Fibroblast of upper back skin (primary cell): ENCODE results near the gene FSTL1.
A peak's percentile ranks its signal among the peaks of the same experiment; 100 is the strongest.

Experiments
- DNase-seq: peaks from one replicate; pipeline ENCODE4 v3.0.0-alpha.2; 2013

FSTL1 gene, protein sequence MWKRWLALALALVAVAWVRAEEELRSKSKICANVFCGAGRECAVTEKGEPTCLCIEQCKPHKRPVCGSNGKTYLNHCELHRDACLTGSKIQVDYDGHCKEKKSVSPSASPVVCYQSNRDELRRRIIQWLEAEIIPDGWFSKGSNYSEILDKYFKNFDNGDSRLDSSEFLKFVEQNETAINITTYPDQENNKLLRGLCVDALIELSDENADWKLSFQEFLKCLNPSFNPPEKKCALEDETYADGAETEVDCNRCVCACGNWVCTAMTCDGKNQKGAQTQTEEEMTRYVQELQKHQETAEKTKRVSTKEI

DNA sequence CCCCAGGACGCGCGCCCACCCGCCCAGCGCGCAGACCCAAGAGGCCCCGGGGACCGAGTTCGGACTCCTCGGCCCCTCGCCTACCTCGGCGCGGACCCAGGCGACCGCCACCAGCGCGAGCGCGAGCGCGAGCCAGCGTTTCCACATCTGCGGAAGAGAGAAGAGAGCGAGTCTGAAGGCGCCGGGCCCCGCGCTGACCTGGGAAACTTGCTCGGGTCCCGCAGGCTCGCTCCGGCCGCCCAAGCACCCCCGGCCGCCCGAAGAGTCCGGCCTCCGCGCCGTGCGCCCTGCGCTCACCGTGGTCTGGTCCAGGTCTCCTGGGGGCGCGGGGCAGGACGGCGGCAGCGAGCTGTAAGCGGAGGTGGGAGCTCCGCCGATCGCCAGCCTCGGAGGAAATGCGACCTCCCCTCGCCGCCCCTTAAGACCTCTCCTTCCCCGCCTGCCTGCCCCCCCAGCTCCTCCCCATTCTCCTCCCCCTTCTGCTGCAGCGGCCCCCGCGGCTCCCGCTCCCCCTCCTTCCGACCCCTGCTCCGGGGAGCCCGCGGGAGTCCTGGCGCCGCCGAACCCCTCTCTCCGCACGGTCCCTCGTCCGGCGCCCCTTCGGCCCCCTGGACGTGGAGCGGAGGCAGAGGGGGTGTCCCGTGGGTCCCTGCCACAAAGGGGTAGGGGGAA, at the start of gene FSTL1:
TSS of gene FSTL1 (minus strand) at position 393 of the 672 bp plus-strand sequence. CDS start at position 147, 246 bp downstream.
- DNase-seq: peak; percentile 81

DNA sequence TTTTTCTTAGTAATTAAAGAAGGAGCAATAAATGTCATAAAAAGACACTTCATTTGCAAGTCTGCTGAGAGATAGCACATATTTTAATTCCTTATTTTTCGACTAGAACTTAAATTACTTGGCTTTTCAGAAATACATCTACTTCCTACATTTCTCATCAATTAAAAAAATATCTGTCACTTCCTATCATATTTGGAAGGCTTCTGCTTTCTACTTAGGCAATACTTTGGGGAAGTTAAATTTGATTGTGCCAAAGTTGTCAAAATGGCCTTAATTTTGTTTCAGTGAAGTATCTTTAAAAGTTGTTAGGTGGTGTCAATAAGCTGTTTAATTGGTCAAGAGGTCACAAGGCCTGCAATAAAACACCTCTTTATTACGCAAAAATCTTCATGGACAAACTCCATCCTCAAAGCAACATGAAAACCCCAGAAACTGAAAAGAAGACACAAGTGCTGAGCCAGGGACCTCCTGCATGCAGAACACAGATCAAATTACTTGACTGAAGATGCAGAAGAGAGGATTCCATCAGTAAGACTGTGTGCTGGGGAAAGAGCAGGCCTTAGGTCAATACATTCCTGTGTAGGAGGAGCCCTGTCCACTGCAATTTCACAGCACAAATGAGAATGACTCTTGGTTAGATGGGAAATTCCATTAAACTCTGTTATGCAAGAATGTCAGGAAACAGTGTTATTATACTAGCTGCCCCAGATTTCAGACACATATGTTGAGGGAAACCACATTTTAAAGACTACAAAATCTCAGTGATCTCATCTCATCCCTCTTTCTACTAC, 48.0 kb upstream of the FSTL1 start:
- DNase-seq: peak; percentile 99

GRCh38 chr3:120497818-120498217, 47.0 kb upstream of the FSTL1 start:
- DNase-seq: no peak

- peak; percentile 96 for DNase-seq
Measured at GRCh38 chr3:120497336-120497735, 46.5 kb upstream of the FSTL1 start.

DNA sequence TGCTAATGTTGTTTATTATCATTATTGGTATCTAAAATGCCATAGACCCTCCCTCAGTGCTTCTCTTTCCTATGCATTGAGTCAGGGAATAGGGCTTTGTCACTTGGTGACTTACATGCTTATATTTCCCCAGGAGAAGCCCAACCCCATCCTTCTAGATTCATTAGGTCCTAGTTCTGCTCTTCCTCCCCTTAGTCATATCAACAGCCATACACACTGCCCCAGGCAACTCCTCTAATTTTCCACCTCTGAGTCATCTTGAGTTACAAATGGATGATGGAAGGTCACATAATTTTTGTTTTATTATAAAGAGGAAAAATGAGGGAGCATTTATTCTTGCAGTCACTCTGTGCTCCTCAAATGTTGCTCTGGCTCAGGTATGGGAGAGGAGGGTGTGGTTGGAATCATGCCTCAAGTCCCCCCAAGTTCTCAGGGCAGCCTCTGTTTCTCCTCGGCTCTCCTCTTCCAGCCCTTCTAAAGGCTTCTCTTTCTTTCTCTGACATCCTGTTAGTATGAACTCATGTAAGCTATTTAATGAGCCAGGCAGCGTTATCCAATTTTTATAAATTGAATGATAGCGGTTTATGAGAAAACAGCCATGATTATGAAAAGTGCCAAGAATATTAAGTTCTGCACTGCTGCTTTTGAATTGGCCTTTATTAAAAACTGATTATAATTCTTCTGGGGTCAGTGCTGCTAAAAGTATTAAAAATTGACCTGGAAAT, 45.6 kb upstream of the FSTL1 start:
- peak; percentile 79 for DNase-seq

DNA sequence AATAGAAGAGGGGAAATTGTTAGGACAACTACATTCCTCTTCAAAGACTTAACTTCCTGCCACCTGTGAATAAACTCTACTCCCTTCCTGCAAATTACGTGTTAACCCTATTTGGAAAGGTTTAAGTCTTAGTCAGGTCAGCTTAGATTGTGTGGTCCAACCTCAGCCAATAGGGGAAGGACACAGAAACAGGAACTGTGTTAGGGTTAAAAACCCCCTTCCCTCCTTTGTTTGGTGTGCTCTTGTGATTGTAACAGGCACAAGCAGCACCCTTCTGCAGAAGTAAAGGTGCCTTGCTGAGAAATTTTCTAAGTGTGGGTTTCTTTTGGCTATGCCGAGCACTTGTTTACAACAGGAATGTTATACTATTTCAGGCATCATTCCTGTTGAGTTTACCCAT, 45.0 kb upstream of the FSTL1 start:
- DNase-seq: no peak

DNA sequence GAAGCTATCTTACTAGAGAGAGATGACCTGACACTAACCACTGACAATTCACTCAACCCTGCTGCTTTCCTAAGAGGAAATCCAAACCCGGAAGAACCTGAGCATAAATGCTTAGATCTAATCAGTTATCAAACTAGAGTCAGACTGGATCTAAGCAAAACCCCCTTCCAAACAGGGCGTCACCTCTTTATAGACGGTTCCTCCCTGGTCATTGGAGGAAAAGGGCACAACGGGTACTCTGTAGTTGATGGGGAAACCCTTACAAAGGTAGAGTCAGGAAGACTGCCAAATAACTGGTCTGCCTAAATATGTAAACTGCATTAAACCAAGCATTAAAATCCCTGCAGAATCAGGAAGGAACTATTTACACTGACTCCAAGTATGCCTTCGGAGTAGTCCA, 41.3 kb upstream of the FSTL1 start:
- no peak for DNase-seq

- peak; percentile 35 for DNase-seq
Measured at GRCh38 chr3:120489421-120489820, 38.6 kb upstream of the FSTL1 start.

- no peak for DNase-seq
Measured at GRCh38 chr3:120488296-120488695, 37.5 kb upstream of the FSTL1 start.

DNA sequence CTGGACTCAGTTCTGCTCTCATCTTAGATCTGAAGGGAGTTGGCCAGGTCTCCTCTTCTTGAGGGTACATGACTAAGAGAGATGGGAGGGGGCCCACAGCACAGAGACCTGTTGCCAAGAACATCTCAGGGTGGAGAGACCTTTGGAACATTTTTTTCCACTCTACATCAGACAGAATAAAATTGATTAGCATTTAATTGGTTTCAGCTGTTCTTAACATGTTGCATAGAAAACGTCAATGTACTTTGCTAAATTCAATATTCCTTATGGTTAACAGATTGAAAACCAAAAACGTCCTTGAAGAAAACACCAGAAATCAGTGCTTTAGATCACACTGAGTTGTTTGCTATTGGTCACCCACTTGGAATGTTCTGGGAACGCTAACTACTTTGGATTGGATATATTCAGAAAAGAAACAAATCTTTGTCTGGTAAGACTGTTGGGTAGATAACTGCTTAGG, 36.4 kb upstream of the FSTL1 start:
- DNase-seq: peak; percentile 96

GRCh38 chr3:120481081-120481480, 30.3 kb upstream of the FSTL1 start:
- no peak for DNase-seq

- no peak for DNase-seq
Measured at GRCh38 chr3:120477781-120478180, 27.0 kb upstream of the FSTL1 start.

GRCh38 chr3:120475722-120476377, 25.1 kb upstream of the FSTL1 start:
- DNase-seq: peak; percentile 49

- DNase-seq: peak; percentile 90
Measured at GRCh38 chr3:120473896-120474675, 23.3 kb upstream of the FSTL1 start.

DNA sequence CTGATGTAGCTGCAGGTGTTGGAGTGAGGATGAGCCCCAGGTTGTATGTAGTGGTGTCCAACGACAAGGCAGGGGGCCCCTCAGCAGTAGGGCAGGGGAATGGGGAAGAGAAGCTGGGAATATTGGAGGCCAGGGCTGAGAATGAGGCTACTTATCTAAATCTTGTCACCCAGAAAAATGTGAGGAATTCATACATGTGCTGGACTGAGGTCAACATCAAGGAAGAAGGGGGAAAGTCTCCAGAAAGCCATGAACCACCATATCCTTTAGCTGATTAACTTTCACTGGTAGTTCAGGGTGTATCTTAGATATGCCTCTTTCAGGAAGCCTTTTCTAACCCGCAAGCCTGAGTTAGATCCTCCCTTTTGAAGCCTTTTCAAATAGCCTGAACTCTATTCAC, 22.6 kb upstream of the FSTL1 start:
- no peak for DNase-seq

DNA sequence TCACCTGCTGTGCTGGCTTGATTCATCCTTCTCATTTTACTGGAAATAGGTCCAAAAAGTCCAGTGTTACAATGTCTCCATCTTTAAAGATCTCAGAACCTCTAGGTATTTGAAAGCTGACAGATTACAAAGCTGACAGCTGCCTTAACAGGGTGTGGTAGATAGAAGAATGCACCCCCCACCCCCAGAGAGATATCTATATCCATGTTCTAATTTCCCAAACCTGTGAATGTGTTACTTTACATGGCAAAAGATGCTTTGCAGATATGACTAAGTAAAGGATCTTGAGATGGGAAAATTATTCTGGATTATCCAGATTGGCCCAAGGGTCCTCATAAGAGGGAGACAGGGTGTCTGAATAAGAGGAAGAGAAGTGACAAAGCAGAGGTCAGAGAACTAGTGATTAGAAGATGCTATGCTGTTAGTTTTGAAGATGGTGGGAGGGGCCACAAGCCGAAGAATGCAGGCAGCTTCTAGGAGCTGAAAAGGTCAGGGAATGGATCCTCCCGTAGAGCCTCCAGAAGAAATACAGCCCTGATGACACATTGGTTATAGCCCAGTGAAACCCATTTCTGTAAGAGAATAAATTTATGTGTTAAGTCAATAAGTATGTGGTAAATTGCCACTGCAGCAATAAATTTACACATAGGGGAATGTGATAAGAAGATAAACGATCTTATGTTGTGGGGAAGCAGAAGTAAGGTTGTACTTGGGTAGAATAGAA, 21.5 kb upstream of the FSTL1 start:
- peak; percentile 79 for DNase-seq

DNA sequence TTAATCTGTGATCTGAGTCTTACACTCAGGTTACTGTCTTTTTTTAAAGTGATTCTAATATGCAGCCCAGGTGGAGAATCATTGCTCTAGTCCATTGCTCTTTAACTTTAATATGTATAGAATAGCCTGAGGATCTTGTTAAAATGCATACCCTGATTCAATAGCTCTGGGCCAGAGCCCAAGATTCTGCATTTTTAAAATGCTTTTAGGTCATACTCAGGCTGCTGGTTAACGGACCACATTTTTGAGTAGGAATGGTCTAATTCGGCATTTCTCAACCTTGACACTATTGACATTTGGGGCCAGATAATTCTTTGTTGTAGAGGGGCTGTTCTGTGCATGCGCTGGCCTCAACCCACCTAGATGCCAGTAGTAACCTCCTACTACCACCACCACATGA, 20.9 kb upstream of the FSTL1 start:
- peak; percentile 89 for DNase-seq

DNA sequence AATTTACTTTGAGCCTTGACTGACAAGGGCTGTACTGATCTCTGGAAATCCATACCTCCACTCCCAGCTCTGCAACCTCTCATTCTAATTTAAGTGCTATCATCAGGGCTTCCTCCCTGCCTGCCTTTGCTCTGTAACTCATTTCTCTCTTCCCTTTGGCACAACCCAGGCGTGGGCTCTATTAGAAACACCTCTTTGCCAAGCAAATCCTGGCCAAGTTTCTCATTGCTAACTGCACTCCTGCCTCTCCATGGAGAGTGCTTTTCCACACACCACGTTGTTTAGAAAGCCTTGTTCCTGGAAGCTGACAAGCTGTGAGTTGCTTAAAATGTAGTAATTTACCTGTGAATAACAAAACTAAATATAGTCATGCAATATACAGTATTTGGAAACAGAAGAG, 20.1 kb upstream of the FSTL1 start:
- no peak for DNase-seq

DNA sequence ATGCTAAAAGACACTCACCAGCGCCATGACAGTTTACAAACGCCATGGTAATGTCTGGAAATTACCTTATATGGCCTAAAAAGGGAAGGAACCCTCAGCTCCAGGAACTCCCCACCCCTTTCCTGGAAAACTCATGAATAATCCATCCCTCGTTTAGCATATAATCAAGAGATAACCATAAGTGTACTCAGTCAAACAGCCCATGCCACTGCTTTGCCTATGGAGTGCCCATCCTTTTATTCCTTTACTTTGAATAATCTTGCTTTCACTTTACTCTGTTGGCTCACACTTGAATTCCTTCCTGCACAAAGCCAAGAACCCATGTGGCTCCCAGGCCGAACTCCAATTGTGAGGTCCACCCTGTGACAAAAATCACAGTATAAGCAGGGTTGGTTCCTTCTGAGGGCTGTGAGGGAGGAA, 19.1 kb upstream of the FSTL1 start:
- no peak for DNase-seq

DNA sequence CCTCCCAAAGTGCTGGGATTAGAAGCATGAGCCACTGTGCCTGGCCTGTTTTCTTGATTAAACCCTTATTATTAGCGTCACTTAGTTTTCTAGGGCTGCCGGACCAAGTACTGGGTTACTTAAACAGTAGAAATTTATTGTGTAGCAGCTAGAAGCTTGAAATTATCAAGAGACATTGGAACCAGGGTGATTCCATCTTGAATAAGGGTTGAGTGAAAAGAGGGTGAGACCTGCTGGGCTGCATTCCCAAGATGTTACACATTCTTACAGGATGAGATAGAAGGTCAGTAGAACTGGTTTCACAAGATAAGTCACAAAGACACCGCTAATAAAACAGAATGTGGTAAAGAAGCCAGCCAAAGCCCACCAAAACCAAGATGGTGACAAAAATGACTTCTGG, 18.6 kb upstream of the FSTL1 start:
- peak; percentile 70 for DNase-seq
